GM18909 (cell line): ENCODE data around the gene LCE3D.

Source experiments
- ATAC-seq: cut with Tn5 transposase; IDR thresholded peaks from one replicate; pipeline ENCODE4 v1.9.1; 2021; ENCODE audit warnings: mild to moderate bottlenecking; ENCODE audit not compliant: unreplicated experiment, poor library complexity

Gene LCE3D

GRCh38 chr1:152533327-152533938, 46.9 kb downstream of the LCE3D start:
- ATAC-seq, result no peak
